ENCODE measurements around the gene ASGR1.
A peak's percentile ranks its signal among the peaks of the same experiment; 100 is the strongest.

The ASGR1 gene

GRCh38 chr17:7216242-7217112, 37.3 kb upstream of the ASGR1 start:
- DNase-seq: no peak

- no peak for DNase-seq
These were observed 36.5 kb upstream of the ASGR1 start for GRCh38 chr17:7215652-7216180.

DNA sequence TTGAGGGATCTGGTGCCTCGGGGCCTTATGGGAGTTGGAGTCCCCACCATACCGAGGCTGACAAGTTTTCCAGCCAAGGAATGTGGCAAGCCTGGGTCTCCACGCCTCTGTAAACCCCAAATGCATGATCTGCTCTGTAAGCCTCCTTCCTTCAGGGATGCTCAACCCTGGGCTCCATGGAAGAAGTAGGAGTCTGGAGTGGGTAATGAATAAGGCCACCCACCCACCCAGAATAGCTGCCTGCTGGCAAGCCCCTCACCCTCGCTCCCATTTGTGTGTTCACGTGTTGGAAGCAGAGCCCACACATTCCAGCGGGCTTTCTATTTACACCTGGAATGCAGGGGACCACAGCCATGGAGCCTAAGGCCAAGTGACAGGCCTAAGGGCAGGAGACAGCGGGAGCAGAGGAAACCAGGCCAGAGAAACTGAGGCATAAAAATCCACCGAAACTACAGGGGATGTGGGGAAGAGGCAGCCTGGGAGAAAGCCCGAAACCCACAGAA, 36.0 kb upstream of the ASGR1 start:
- no peak for DNase-seq

- DNase-seq: peak; percentile 99
These were observed 35.3 kb upstream of the ASGR1 start for GRCh38 chr17:7214300-7215135.

DNA sequence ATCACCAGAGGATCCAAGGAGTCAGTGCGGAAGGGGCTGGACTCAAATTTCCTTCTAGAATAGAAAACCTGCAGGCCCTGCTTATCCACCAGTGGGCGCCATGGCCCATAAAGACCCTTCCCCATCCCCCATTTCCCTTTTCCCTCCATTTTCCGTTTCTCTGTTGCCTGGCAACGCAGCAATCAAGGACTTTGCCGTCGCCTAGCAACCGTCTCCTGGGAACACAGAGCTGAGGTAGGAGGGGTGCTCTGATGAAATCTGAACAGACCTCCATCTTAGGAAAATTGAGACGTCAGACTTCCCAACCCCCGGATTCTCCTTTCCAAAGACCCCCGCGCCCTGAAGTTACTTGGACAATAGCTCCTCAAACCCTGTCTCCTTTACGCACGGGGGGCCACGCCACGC, 34.7 kb upstream of the ASGR1 start:
- DNase-seq: no peak

GRCh38 chr17:7211491-7212273, 32.5 kb upstream of the ASGR1 start:
- no peak for DNase-seq

DNA sequence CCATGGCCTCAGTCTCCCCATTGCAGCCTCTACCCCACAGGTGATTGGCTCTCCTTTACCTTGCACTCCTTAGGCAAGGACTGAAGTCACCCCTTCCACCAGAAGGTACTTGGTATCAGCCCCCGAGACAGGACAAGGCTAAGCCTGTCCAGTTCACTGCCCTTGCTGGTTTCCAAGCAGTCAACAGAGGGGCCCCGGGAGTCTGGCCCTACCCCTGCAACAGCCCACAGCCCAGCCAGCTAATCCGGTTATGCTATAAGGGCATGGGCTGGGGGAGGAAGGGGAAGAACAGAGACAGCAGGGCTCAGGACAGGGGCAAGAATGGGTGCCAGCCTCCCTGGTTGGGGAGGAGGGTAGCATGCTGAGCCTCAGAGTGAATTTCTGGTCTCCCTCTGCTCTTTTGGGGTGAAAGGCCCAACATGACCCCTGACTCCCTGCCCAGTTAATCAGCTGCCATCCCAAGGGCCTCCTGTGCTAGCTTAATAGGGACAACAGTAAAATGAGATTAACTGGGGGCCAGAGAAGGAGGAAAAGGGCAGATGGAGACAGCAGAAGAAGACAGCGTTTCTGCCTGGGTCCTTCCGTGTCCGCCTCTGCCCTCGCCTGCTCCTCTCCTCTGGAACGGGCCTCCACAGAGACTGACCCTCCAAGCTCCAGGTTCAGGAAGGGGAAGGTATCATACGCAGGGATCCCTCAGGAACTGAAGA, 29.7 kb upstream of the ASGR1 start:
- no peak for DNase-seq

DNA sequence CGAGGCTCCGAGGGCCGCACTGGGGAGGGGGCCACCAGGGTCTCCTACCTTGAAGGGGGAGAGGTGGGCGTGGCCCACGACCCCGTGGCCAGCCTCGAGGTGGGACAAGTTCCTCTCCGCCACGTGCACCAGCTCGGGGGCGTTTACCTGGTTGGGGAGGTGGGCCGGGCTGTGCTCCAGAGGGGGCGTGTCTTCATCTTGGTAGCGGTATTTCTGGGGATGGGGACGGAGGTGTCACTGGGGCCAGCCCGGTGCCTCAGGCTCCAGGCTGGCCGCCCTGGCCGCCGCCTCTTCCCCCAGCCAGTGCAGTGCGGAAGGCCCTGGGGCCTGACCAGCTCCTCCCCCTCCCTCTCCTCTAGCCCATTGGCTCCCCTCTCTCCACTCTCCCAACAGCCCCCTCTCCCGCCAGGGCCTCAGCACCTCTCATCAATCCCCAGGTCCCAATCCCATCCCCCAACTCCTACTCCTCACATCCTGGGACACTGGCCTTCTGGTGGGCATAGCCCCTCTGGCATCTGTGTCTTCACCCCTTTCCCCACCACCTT, 28.9 kb upstream of the ASGR1 start:
- DNase-seq: no peak

DNA sequence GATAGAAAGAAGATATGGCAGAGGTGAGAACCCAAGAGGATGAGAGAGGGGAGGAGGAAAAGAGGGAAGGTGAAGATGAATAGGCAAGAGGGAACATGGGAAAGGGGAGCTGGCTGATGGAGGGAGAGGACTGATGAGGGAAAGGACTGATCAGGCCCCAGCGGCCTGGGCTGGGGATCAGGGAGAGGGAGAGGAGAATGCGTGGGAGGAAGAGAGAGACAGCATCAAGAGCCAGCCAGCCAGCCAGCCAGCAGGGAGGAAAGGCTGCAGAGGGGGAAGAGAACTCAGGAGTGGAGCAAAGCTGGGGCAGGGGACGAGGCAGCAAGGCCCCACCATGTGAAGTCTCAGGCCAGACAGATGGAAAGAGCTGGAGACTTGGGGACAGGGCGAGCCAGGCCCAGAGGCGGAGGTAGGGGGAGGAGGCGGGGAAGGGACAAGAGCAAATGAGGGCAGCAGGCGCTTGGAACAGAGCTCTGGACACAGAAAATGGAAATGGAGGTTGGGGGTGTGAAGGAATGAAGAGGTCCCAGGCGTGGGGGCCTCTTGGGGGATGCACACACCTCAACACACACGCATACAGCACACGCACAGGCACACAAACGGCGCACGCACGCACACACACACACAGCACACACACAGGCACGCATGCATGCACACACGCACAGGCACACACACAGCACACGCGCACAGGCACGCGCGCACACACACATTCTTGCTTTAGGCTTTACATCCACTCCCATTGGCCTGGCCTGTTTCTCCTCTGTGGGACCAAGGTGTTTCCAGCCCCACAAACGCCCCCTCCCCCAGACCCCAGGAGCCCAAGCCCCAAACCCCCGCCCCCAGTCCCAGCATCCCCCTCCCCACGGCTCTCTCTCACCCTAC, 28.2 kb upstream of the ASGR1 start:
- no peak for DNase-seq

DNA sequence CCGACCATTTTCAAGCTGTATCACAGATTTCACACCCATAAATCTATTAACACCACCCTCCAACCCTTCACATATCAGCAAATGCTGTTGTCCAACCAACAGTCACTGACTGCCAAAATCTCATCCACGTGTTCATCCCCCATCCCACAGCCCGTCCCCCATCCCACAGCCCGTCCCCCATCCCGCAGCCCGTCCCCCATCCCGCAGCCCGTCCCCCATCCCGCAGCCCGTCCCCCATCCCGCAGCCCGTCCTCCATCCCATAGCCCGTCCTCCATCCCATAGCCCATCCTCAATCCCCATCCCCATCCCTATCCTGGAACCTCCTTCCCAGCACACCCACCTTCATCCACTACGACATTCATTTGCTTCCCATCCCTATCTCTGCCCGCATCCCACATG, 26.4 kb upstream of the ASGR1 start:
- DNase-seq: no peak

GRCh38 chr17:7204828-7205461, 25.8 kb upstream of the ASGR1 start:
- peak; percentile 86 for DNase-seq

DNA sequence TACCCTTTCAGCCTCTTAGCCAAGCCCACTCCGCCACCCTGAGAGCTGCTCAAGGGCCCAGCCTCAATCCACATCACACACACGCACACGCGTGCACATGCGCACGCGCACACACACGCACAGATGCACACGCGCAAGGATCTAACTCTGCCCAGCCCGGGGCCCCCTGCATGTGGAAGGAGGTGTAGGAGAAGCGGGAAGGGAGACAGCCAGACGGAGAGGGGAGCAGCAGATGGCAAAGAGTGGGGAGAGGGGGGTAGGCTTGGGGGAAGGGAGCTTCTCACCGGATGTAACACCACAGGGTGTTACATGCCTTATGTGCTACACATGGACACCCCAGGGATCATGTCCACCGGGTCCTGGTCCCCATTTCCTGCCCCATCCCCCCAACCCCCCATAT, 25.2 kb upstream of the ASGR1 start:
- no peak for DNase-seq

GRCh38 chr17:7203391-7203790, 24.2 kb upstream of the ASGR1 start:
- DNase-seq: no peak

DNA sequence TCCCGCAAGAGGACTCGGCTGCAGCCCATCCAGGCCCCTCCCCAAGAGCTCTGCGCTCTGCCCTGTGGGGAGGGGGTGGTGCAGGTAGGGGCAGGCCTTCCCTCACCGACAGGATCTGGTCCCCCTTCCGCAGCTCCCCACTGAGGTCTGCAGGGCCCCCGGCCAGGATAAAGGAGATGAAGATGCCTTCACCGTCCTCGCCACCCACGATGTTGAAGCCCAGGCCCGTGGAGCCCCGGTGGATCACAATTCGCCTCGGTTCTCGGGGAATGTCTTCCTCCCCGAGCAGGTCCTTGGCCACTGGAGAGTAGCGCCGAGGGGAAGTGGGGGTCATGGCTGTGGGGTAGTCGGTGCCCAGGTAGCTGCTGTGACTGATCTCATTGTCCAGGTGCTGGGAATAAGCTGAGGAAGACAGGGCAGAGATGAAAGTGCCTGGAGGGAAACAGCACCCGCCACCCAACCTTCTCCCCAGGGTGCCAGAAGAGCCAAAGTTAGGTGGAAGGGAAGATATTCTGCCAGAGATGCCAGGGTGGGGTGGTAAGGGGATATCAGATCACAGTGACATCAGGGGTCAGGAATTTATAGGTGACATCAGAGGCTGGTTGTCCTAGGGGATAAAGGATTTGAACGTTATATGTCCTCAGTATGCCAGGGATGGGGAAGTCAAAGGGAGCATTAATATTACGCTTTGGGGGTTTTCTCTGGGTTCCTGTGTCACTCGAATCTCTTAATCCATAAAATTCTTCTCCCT, 17.7 kb upstream of the ASGR1 start:
- no peak for DNase-seq

DNA sequence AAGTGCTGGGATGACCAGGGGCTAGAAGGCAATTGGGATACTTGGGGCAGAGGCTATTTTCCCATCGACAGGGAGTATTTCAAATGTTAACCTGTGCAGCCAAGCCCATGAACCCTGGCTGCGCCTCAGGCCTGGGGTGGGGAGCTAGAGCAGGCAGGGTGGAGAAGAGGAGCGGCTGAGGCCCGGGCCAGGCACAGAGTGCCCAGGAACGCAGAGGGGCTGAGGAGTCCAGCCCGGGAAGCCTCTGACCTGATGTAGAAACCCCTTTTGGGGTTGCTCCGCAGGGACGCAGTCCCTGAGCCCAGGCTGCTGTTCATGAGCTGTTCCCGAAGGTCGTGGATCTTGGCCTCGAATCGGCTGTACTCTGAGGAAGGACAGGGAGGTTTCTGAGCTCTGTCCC, 16.8 kb upstream of the ASGR1 start:
- DNase-seq: no peak

DNA sequence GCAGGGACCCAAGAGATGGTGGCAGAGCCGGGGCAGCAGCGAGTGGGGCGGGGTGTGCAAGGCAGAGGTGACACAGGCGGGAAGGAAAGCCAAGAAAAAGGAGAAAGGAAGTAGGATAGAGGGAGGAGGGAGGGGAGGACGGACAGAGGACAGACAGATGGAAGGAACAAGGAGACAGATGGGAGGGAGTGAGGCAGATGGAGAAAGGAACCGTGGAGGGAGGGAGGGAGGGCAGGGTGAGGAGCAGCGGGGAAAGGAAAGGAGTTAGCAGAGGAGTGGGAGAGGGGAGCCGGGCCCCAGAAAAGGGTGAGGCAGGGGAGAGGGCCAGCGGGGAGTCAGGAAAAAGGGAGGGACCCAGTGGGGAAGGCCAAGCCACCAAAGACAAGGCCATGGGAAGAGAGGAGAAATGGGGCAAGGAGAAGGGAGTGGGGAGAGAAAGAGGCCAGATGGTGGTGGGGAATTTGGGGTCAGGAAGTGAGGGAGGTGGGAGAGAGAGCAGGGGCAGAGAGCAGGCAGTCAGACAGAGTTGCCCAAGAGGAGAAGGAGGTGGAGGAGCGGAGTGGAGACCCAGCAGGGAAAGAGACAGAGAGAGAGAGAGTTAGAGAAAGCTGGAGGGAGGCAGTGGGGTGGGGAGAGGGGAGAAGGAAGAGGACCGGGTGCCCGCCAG, 13.2 kb upstream of the ASGR1 start:
- no peak for DNase-seq

- DNase-seq: no peak
These were observed 12.6 kb upstream of the ASGR1 start for GRCh38 chr17:7191571-7192270.

DNA sequence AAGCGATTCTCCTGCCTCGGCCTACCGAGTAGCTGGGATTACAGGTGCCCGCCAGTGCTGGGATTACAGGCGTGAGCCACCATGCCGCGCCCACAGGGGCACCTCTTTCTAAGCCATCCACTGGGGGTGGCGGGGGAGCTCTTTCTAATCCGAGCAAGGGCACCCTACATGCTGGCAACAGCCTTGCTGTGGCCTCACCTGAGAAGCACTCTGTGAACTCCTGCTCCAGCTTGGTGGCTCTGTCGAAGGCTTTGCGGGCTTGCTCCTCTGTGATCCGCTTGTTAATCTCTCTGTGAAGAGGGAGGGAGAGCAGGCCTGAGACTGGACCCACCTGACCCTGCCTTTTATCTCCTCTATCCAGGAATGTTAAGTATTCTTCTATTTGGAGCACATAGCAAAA, 11.9 kb upstream of the ASGR1 start:
- no peak for DNase-seq
